ENCODE data around the gene SIRPD. TPM values are rescaled to one million over a fixed set of nuclear protein-coding genes. Genes with fewer than 3 reads are reported as not detected.

SIRPD gene
- total RNA-seq (ENCODE audit: unreplicated experiment) = not detected
- long read RNA-seq = 0 reads

DNA sequence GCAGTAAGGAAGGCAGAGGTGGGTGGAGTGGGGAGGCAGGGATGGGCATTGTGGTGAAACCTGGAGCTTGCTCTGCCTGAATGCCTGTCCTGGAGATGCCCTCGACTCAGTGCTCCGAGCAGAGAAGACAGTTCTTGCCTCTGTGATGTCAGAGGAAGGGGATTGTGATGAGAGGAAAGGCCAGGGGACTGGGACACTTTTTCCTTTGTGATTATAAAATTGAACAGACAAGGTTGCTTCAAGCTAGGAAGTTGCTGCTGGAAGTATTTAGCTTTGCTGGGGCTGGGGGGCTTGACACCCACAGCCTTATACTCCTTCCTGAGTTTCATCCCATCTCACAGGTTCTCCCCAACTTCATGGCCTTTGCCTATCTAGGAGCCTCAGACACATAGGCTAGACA lies at the start of gene SIRPD:
Gene SIRPD, minus strand, starts transcription at position 101 of the 400 bp plus-strand sequence. Its CDS starts 52 bp downstream, at position 49.
- peaks cover 1% of the 10 kb centered on the region for H3K27me3 Mint-ChIP-seq (ENCODE audit: unreplicated experiment)
- H3K4me1 Mint-ChIP-seq (ENCODE audit: low read depth, unreplicated experiment) = no peaks in the 10 kb centered on the region
- H3K4me3 Mint-ChIP-seq (ENCODE audit: unreplicated experiment) = no peak within 1 kb of the TSS
- H3K27ac Mint-ChIP-seq (ENCODE audit: unreplicated experiment) = no peak within 1 kb of the TSS
- TF ChIP-seq, protein P1, sequence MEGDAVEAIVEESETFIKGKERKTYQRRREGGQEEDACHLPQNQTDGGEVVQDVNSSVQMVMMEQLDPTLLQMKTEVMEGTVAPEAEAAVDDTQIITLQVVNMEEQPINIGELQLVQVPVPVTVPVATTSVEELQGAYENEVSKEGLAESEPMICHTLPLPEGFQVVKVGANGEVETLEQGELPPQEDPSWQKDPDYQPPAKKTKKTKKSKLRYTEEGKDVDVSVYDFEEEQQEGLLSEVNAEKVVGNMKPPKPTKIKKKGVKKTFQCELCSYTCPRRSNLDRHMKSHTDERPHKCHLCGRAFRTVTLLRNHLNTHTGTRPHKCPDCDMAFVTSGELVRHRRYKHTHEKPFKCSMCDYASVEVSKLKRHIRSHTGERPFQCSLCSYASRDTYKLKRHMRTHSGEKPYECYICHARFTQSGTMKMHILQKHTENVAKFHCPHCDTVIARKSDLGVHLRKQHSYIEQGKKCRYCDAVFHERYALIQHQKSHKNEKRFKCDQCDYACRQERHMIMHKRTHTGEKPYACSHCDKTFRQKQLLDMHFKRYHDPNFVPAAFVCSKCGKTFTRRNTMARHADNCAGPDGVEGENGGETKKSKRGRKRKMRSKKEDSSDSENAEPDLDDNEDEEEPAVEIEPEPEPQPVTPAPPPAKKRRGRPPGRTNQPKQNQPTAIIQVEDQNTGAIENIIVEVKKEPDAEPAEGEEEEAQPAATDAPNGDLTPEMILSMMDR (IDR thresholded peaks at IDR 0.05; ENCODE audit: partially characterized antibody, unreplicated experiment) = no peak
- no peak for DNase-seq
- no peaks in the 10 kb centered on the region for H3K36me3 Mint-ChIP-seq (ENCODE audit: unreplicated experiment)
- peaks cover 2% of the 10 kb centered on the region for H3K9me3 Mint-ChIP-seq (ENCODE audit: unreplicated experiment)

DNA sequence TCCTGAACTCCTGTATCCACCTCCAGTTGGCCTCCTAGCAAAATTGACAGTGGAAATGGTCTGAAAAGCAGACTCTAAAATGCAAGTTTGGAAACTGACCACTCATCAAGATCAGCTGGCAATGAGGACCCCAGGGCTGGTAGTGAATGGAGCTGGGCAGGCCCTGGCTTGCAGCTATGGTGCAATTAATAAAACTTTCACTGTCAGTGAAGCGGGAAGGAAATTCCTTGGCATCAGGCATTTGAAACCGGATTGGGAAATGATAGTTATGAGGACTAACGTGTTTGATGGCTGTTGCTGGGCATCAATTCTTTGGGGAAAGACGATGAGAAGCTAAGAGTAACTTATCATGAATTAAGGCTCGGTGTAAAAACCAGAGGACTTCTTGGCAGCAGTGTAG lies 43.2 kb upstream of the SIRPD start:
- Mint-ChIP-seq H3K36me3 (ENCODE audit: unreplicated experiment) (no peaks in the 10 kb centered on the region), H3K4me3 (ENCODE audit: unreplicated experiment) (no peak overlapping the region), H3K4me1 (ENCODE audit: low read depth, unreplicated experiment) (no peaks in the 10 kb centered on the region), H3K27ac (ENCODE audit: unreplicated experiment) (no peak overlapping the region), H3K9me3 (ENCODE audit: unreplicated experiment) (no peaks in the 10 kb centered on the region), H3K27me3 (ENCODE audit: unreplicated experiment) (no peaks in the 10 kb centered on the region)
- no peak for DNase-seq
- TF ChIP-seq, protein P1 (IDR thresholded peaks at IDR 0.05; ENCODE audit: partially characterized antibody, unreplicated experiment) = no peak

DNA sequence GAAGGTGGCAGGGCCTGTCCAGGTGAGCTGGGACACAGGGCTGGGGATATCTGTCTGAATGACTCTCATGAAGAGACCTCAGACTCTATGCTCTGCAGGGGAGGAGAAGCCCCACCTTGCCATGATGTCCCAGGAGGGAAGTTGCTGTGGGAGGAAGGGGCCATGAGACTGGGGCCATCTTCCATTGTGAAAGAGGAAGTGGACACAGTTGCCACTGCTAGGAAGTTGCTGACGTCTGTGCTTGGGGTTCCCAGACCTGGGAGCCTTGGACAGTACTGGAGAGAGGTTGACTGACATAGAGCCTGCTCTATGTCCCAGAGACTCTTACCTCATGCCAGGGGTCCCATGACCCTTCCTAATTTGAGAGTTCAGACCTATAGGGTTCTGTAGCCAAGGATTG lies 37.8 kb upstream of the SIRPD start:
- TF ChIP-seq, protein P1 (IDR thresholded peaks at IDR 0.05; ENCODE audit: partially characterized antibody, unreplicated experiment) = no peak
- H3K36me3 Mint-ChIP-seq (ENCODE audit: unreplicated experiment) = no peaks in the 10 kb centered on the region
- DNase-seq = no peak
- no peak overlapping the region for H3K4me3 Mint-ChIP-seq (ENCODE audit: unreplicated experiment)
- H3K27ac Mint-ChIP-seq (ENCODE audit: unreplicated experiment) = no peak overlapping the region
- H3K27me3 Mint-ChIP-seq (ENCODE audit: unreplicated experiment) = no peaks in the 10 kb centered on the region
- no peaks in the 10 kb centered on the region for H3K9me3 Mint-ChIP-seq (ENCODE audit: unreplicated experiment)
- H3K4me1 Mint-ChIP-seq (ENCODE audit: low read depth, unreplicated experiment) = no peaks in the 10 kb centered on the region

DNA sequence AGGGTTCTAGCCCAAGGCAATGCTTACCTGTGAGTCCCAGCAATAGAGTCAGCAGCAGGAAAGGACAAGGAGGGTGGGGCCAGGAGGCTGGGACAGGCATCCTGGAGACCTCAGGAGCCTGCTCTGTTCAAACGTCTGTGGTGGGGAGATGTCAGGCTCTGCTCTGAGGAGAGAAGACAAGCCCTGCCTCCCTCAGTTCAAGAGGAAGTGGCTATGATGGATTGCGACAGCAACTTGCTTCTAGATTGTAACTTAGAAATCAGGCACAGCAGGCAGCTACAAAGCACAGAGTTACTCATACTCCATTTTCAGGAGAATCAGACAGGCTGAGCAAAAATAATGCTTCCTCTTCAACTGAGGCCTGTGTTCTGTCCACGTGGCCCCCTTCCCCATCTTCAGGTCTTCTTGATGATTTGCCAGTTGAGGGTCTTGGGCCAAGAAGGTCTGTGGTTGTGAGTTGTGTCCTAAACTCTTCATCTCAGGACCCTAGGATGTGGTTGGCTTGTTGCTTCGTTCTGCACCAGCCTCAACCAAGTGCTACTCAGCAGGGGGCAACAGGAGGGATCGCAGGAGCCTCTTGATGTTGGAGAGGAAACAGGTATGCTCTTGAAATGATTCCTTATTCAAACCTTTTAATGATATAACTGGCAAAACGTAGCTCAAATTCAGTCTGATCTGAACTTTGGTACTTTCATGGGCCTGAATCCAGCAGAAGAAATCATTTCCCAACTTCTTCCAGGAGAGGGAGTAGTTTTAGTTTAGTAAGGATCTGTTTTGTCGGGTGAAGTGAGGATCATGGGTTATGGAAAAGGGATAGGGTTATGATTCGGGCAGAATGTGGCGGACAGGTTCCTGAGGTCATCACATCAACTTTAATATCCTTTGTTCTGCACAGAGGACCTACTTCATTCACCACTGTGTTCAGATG lies 31.3 kb upstream of the SIRPD start:
- Mint-ChIP-seq H3K27me3 (ENCODE audit: unreplicated experiment) (no peaks in the 10 kb centered on the region), H3K9me3 (ENCODE audit: unreplicated experiment) (no peaks in the 10 kb centered on the region), H3K4me3 (ENCODE audit: unreplicated experiment) (no peak overlapping the region), H3K27ac (ENCODE audit: unreplicated experiment) (no peak overlapping the region), H3K36me3 (ENCODE audit: unreplicated experiment) (no peaks in the 10 kb centered on the region), H3K4me1 (ENCODE audit: low read depth, unreplicated experiment) (no peaks in the 10 kb centered on the region)
- DNase-seq = no peak
- TF ChIP-seq, protein P1 (IDR thresholded peaks at IDR 0.05; ENCODE audit: partially characterized antibody, unreplicated experiment) = no peak

Data from glutamatergic neuron (in vitro differentiated cells).